ENCODE data around the gene HIBADH.

The HIBADH gene

GRCh38 chr7:27484451-27484850 is 178.2 kb downstream of the HIBADH start:
- TF ChIP-seq ZFX (IDR thresholded peaks at IDR 0.05; ENCODE audit: borderline replicate concordance) (no peak), CTCF (IDR thresholded peaks at IDR 0.05) (no peak)
- no peak overlapping the region for H3K27ac ChIP-seq

GRCh38 chr7:27482219-27482618 is 180.5 kb downstream of the HIBADH start:
- no peak overlapping the region for H3K27ac ChIP-seq
- TF ChIP-seq ZFX (IDR thresholded peaks at IDR 0.05; ENCODE audit: borderline replicate concordance), result no peak

- no peak overlapping the region for H3K27ac ChIP-seq
- TF ChIP-seq ZFX (IDR thresholded peaks at IDR 0.05; ENCODE audit: borderline replicate concordance) (no peak), CTCF (IDR thresholded peaks at IDR 0.05) (no peak)
Measured at GRCh38 chr7:27478556-27478955, 184.1 kb downstream of the HIBADH start.

GRCh38 chr7:27478084-27478483 is 184.6 kb downstream of the HIBADH start:
- no peak overlapping the region for H3K27ac ChIP-seq
- no peak for TF ChIP-seq ZFX (IDR thresholded peaks at IDR 0.05; ENCODE audit: borderline replicate concordance)
- TF ChIP-seq CTCF (IDR thresholded peaks at IDR 0.05), result no peak

GRCh38 chr7:27476493-27476892 is 186.2 kb downstream of the HIBADH start:
- no peak for TF ChIP-seq ZFX (IDR thresholded peaks at IDR 0.05; ENCODE audit: borderline replicate concordance)
- no peak for TF ChIP-seq CTCF (IDR thresholded peaks at IDR 0.05)
- no peak overlapping the region for H3K27ac ChIP-seq
